Mesendoderm (in vitro differentiated cells): ENCODE results near the gene ZGPAT.

ENCODE experiments used
- DNase-seq: peaks from one replicate; pipeline ENCODE4 v3.0.0; 2013
- H2AK5ac ChIP-seq: 2 replicates; pipeline ENCODE4 v1.6.1; 2013; ENCODE audit warnings: low read length, inconsistent platforms
- H2BK120ac ChIP-seq: 2 replicates; pipeline ENCODE4 v1.6.1; 2013; ENCODE audit warnings: low read depth, mild to moderate bottlenecking, low read length, moderate library complexity, mixed read lengths
- H2BK15ac ChIP-seq: replicated peaks from 2 replicates; pipeline ENCODE4 v1.6.1; 2013; ENCODE audit warnings: low read depth, mild to moderate bottlenecking, moderate library complexity
- H2BK5ac ChIP-seq: 2 replicates; pipeline ENCODE4 v1.6.1; 2013; ENCODE audit warnings: low read length, inconsistent platforms
- H3K18ac ChIP-seq: 2 replicates; pipeline ENCODE4 v1.6.1; 2013; ENCODE audit warnings: mild to moderate bottlenecking, low read length, mixed read lengths
- H3K23ac ChIP-seq: one replicate; pipeline ENCODE4 v1.6.1; 2013; ENCODE audit warnings: low read length
- H3K27ac ChIP-seq: 2 replicates; pipeline ENCODE4 v1.5.1; 2013; ENCODE audit warnings: low read depth, mild to moderate bottlenecking, inconsistent platforms, low read length, moderate library complexity
- H3K27me3 ChIP-seq: 2 replicates; pipeline ENCODE4 v1.6.1; 2013; ENCODE audit warnings: low read length, control low read depth, mild to moderate bottlenecking, inconsistent platforms; ENCODE audit not compliant: insufficient read depth, poor library complexity
- H3K36me3 ChIP-seq: 2 replicates; pipeline ENCODE4 v1.6.1; 2013; ENCODE audit warnings: low read length, inconsistent platforms; ENCODE audit not compliant: control insufficient read depth, insufficient read depth
- H3K4ac ChIP-seq: one replicate; pipeline ENCODE4 v1.6.1; 2013; ENCODE audit warnings: low read depth, mild to moderate bottlenecking, low read length, moderate library complexity
- H3K4me1 ChIP-seq: 2 replicates; pipeline ENCODE4 v1.6.1; 2013; ENCODE audit warnings: low read depth, low read length, inconsistent platforms; ENCODE audit not compliant: control insufficient read depth
- H3K4me2 ChIP-seq: 2 replicates; pipeline ENCODE4 v1.6.1; 2013; ENCODE audit warnings: low read length
- H3K4me3 ChIP-seq: 2 replicates; pipeline ENCODE4 v1.5.1; 2013; ENCODE audit warnings: mild to moderate bottlenecking, low read length
- H3K56ac ChIP-seq: one replicate; pipeline ENCODE4 v1.6.1; 2013; ENCODE audit warnings: low read length
- H3K79me1 ChIP-seq: 2 replicates; pipeline ENCODE4 v1.6.1; 2013; ENCODE audit warnings: low read length, inconsistent platforms
- H3K79me2 ChIP-seq: 2 replicates; pipeline ENCODE4 v1.6.1; 2013; ENCODE audit warnings: mild to moderate bottlenecking, low read length; ENCODE audit not compliant: control insufficient read depth, insufficient read depth
- H3K9ac ChIP-seq: 2 replicates; pipeline ENCODE4 v1.6.1; 2013; ENCODE audit warnings: low read length, inconsistent platforms
- H4K5ac ChIP-seq: one replicate; pipeline ENCODE4 v1.6.1; 2013; ENCODE audit warnings: low read length
- H4K8ac ChIP-seq: one replicate; pipeline ENCODE4 v1.6.1; 2013; ENCODE audit warnings: low read depth, mild to moderate bottlenecking, control low read depth, low read length, moderate library complexity
- WGBS: extraction: QIAGEN DNeasy Blood & Tissue Kit; methylation state at CpG from one replicate; pipeline ENCODE4 v1.1.7; 2013; ENCODE audit warnings: low lambda C conversion rate, missing lambda C conversion rate; ENCODE audit not compliant: insufficient coverage; ENCODE audit errors: extremely low coverage; 5-methylcytosine and 5-hydroxymethylcytosine counted together

The ZGPAT gene

GRCh38 chr20:63686094-63686491 is 21.7 kb upstream of the ZGPAT start:
- no peak overlapping the region for H2AK5ac ChIP-seq
- H4K8ac ChIP-seq: no peak overlapping the region
- H3K79me2 ChIP-seq: no peaks in the 10 kb centered on the region
- no CpG with 5 or more reads among the region's 24 CpGs for WGBS
- H4K5ac ChIP-seq: no peak overlapping the region
- no peaks in the 10 kb centered on the region for H3K79me1 ChIP-seq
- H3K4ac ChIP-seq: no peak overlapping the region
- H3K18ac ChIP-seq: no peak overlapping the region
- H3K9ac ChIP-seq: no peak overlapping the region
- H3K4me1 ChIP-seq: no peaks in the 10 kb centered on the region
- DNase-seq: no peak
- H3K27ac ChIP-seq: no peak overlapping the region
- H3K23ac ChIP-seq: no peak overlapping the region
- no peaks in the 10 kb centered on the region for H3K36me3 ChIP-seq
- no peak overlapping the region for H3K4me2 ChIP-seq
- no peak overlapping the region for H2BK120ac ChIP-seq
- no peak overlapping the region for H3K56ac ChIP-seq
- H3K27me3 ChIP-seq: no peaks in the 10 kb centered on the region
- no peak overlapping the region for H3K4me3 ChIP-seq
- H2BK15ac ChIP-seq: no peak overlapping the region
- H2BK5ac ChIP-seq: no peak overlapping the region

GRCh38 chr20:63686492-63687321 is 21.1 kb upstream of the ZGPAT start:
- H3K27ac ChIP-seq: no peak overlapping the region
- no peaks in the 10 kb centered on the region for H3K4me1 ChIP-seq
- no peak overlapping the region for H3K4me2 ChIP-seq
- no peak overlapping the region for H2AK5ac ChIP-seq
- H4K5ac ChIP-seq: no peak overlapping the region
- no peak overlapping the region for H3K4me3 ChIP-seq
- DNase-seq: no peak
- H3K9ac ChIP-seq: no peak overlapping the region
- H3K36me3 ChIP-seq: no peaks in the 10 kb centered on the region
- H2BK5ac ChIP-seq: no peak overlapping the region
- H3K79me2 ChIP-seq: no peaks in the 10 kb centered on the region
- H3K23ac ChIP-seq: no peak overlapping the region
- no peaks in the 10 kb centered on the region for H3K79me1 ChIP-seq
- WGBS: no CpG with 5 or more reads among the region's 45 CpGs
- H3K27me3 ChIP-seq: no peaks in the 10 kb centered on the region
- no peak overlapping the region for H2BK15ac ChIP-seq
- no peak overlapping the region for H4K8ac ChIP-seq
- no peak overlapping the region for H3K56ac ChIP-seq
- H3K4ac ChIP-seq: no peak overlapping the region
- H3K18ac ChIP-seq: no peak overlapping the region
- no peak overlapping the region for H2BK120ac ChIP-seq

GRCh38 chr20:63687419-63688178 is 20.2 kb upstream of the ZGPAT start:
- H3K79me2 ChIP-seq: no peaks in the 10 kb centered on the region
- H3K56ac ChIP-seq: no peak overlapping the region
- no peaks in the 10 kb centered on the region for H3K4me1 ChIP-seq
- no peak overlapping the region for H2BK120ac ChIP-seq
- H3K36me3 ChIP-seq: no peaks in the 10 kb centered on the region
- no peak overlapping the region for H3K4me2 ChIP-seq
- no peak overlapping the region for H4K5ac ChIP-seq
- H3K79me1 ChIP-seq: no peaks in the 10 kb centered on the region
- WGBS: no CpG with 5 or more reads among the region's 29 CpGs
- H3K23ac ChIP-seq: no peak overlapping the region
- H3K27ac ChIP-seq: no peak overlapping the region
- no peak overlapping the region for H4K8ac ChIP-seq
- no peak overlapping the region for H2BK15ac ChIP-seq
- no peak for DNase-seq
- no peaks in the 10 kb centered on the region for H3K27me3 ChIP-seq
- H3K18ac ChIP-seq: no peak overlapping the region
- no peak overlapping the region for H2AK5ac ChIP-seq
- H3K4ac ChIP-seq: no peak overlapping the region
- H3K4me3 ChIP-seq: no peak overlapping the region
- no peak overlapping the region for H2BK5ac ChIP-seq
- H3K9ac ChIP-seq: no peak overlapping the region

GRCh38 chr20:63688228-63689045 is 19.4 kb upstream of the ZGPAT start:
- Histone ChIP-seq H3K23ac (no peak overlapping the region), H3K4me3 (no peak overlapping the region), H3K27me3 (no peaks in the 10 kb centered on the region), H3K56ac (no peak overlapping the region), H3K4me2 (no peak overlapping the region), H3K4me1 (no peaks in the 10 kb centered on the region), H4K5ac (no peak overlapping the region), H3K79me2 (no peaks in the 10 kb centered on the region), H3K18ac (no peak overlapping the region), H2BK5ac (no peak overlapping the region), H3K4ac (no peak overlapping the region), H3K79me1 (no peaks in the 10 kb centered on the region), H4K8ac (no peak overlapping the region), H2BK120ac (no peak overlapping the region), H2BK15ac (no peak overlapping the region), H3K27ac (no peak overlapping the region), H2AK5ac (no peak overlapping the region), H3K36me3 (no peaks in the 10 kb centered on the region), H3K9ac (no peak overlapping the region)
- DNase-seq: no peak
- no CpG with 5 or more reads among the region's 31 CpGs for WGBS

- Histone ChIP-seq H3K79me2 (no peaks in the 10 kb centered on the region), H2BK5ac (no peak overlapping the region), H3K4me1 (no peaks in the 10 kb centered on the region), H3K36me3 (no peaks in the 10 kb centered on the region), H3K23ac (no peak overlapping the region), H3K4me2 (no peak overlapping the region), H3K9ac (no peak overlapping the region), H3K4me3 (no peak overlapping the region), H3K4ac (no peak overlapping the region), H4K5ac (no peak overlapping the region), H3K27ac (no peak overlapping the region), H3K79me1 (no peaks in the 10 kb centered on the region), H3K27me3 (no peaks in the 10 kb centered on the region), H2AK5ac (no peak overlapping the region), H3K18ac (no peak overlapping the region), H2BK15ac (no peak overlapping the region), H4K8ac (no peak overlapping the region), H2BK120ac (no peak overlapping the region), H3K56ac (no peak overlapping the region)
- no CpG with 5 or more reads among the region's 44 CpGs for WGBS
- no peak for DNase-seq
Observed at GRCh38 chr20:63689046-63690002, 18.5 kb upstream of the ZGPAT start.
